Measurements from ENCODE around the gene MED8.
A peak's percentile ranks its signal among the peaks of the same experiment; 100 is the strongest.

Gene MED8

GRCh38 chr1:43358121-43358745 lies 31.4 kb downstream of the MED8 start:
- DNase-seq: peak; percentile 17

DNA sequence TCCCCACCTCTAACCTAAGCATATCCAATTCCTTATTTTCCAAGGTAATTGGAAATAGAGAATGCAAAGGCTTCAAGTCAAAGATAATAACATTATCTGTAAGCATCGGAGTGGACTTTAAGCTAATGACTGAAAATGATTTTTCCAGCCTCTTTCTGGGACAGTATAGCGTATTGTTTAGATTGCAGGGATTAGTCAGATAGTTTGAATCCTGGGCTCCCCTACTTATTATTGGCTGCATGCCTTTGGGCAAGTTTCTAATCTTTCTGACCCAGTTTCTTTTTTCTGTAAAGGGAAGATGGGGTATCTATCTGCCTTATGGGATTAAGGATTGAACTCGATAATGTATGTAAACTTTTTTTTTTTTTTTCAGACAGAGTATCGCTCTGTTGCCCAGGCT lies 32.3 kb downstream of the MED8 start:
- no peak for DNase-seq

DNA sequence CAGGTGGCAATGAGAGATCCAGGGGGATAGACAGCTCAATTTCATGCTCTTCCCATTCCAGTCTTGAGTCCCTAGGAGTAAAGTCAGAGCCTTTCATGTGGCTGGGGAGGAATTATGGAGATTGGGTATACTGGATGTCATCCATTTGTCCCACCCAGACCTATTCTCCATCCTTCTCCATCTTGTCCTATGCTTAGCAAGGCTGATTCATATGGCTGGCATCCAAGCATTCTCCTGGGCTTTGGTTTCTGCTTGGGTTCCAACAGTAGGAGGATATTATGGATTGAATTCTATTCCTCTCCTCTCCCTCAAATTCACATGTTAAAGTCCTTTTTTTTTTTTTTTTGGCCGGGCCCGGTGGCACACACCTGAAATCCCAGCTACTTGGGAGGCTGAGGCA lies 34.7 kb downstream of the MED8 start:
- DNase-seq: no peak

GRCh38 chr1:43354471-43354870 lies 35.1 kb downstream of the MED8 start:
- DNase-seq: no peak

- no peak for DNase-seq
Observed at GRCh38 chr1:43352881-43353280, 36.7 kb downstream of the MED8 start.

- DNase-seq: no peak
Observed at GRCh38 chr1:43352351-43352705, 37.3 kb downstream of the MED8 start.

DNA sequence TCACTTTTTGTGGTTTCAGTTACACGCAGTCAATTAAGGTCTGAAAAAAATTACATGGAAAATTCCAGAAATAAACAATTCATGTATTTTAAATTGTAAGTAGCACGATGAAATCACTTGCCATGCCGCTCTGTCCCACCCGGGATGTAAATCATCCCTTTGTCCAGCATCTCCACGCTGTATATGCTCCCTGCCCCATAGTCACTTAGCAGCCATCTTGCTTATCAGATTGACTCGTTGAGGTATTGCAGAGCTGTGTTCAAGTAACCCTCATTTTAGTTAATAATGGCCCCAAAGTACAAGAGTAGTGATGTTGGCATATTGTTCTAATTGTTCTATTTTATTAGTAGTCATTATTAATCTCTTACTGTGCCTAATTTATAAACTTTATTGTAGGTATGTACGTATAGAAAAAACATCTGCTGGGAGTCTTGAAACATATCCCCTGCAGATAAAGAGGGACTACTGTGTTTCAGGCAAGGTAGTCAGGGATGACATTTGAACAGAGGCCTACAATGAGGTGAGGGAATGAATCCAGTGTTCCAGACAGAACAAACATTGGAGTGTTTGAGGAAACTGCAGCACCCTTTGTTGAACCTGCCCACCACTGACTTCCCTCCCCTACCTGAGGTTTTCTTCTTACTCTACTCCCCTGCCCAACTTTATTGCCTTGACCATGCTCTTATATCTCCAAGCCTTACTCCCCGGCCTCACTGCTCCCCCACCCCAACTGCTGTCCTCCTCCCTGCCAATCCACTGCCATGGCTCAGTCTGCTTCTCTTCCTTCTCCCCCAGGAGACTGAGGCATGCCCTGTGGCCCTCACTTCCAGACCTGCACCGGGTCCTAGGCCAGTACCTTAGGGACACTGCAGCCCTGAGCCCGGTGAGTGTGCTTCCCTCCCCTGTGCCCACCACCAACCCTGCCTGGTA lies 37.9 kb downstream of the MED8 start:
- DNase-seq: no peak

DNA sequence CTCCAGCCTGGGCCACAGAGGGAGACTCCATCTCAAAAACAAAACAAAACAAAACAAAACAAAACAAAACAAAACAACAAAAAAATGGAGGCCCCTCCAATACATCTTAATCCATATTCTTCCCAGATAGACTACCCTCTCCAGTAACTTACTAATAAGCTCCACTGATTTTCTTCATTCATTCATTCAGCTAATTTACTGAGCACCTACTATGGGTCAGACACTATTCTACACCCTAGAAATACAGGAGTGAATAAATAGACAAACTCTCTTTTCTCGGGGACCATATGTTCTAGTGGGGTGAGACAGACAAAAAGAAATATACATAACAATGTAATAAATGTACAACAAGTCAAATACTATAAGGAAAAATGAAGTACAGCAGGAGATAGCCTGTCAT lies 38.6 kb downstream of the MED8 start:
- DNase-seq: no peak

GRCh38 chr1:43349594-43350306 lies 39.9 kb downstream of the MED8 start:
- DNase-seq: no peak

DNA sequence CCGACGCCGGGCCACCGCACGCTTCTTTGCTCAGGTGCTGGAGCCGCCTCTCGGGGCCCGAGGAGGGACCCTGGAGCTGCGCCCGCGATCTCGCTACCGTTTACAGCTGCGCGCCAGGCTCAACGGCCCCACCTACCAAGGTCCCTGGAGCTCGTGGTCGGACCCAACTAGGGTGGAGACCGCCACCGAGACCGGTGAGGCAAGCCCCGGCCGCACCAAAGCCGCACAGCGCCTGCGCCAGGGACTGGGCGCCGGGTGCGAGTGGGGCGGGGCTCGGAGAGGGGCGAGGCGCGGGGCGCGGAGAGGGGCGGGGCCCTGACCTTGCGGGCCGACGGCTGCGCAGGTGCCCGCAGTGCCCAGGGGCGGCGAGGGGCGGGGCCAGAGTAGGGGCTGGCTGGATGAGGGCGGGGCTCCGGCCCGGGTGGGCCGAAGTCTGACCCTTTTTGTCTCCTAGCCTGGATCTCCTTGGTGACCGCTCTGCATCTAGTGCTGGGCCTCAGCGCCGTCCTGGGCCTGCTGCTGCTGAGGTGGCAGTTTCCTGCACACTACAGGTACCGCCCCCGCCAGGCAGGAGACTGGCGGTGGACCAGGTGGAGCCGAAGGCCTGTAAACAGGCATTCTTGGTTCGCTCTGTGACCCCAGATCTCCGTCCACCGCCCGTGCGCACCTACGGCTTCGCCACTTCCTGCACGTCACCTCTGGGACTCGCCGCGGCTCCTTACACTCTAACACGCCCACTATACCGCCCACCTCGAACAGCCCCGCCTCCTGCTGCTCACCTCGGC lies 40.6 kb downstream of the MED8 start:
- DNase-seq: peak; percentile 93

GRCh38 chr1:43348343-43348808 lies 41.2 kb downstream of the MED8 start:
- DNase-seq: peak; percentile 67

DNA sequence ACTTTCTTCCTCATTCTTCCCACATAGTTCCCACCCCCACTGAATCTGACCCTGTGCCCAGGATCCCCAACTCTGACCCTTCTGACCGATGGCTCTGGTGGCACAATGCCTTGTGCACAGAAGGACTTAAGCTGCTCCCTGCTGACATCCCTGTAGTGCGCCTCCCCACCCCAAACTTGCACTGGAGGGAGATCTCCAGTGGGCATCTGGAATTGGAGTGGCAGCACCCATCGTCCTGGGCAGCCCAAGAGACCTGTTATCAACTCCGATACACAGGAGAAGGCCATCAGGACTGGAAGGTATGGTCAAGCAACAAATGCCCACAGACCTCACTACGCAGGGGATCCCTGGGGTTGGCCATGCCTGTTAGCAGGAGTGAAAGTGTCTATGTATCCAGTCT lies 43.0 kb downstream of the MED8 start:
- DNase-seq: no peak

- no peak for DNase-seq
Observed at GRCh38 chr1:43345120-43345519, 44.5 kb downstream of the MED8 start.

- DNase-seq: no peak
Observed at GRCh38 chr1:43344267-43344850, 45.2 kb downstream of the MED8 start.

GRCh38 chr1:43340559-43340958 lies 49.0 kb downstream of the MED8 start:
- DNase-seq: no peak

GRCh38 chr1:43339584-43340232 lies 49.9 kb downstream of the MED8 start:
- DNase-seq: no peak

DNA sequence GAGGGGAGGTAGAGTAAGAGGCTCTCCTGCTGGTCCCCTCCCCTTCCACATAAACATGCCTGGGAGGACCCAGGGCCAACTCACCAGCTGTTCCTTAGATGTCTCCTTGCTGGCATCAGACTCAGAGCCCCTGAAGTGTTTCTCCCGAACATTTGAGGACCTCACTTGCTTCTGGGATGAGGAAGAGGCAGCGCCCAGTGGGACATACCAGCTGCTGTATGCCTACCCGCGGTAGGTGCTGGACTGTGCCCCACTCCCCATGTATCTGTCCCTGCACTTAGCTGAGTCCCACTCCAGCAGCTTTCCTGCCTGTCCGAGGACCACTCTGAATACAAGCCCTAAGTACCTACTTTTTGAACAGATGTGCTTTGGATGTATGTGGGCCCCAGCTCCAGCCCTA lies 51.6 kb downstream of the MED8 start:
- DNase-seq: no peak

DNA sequence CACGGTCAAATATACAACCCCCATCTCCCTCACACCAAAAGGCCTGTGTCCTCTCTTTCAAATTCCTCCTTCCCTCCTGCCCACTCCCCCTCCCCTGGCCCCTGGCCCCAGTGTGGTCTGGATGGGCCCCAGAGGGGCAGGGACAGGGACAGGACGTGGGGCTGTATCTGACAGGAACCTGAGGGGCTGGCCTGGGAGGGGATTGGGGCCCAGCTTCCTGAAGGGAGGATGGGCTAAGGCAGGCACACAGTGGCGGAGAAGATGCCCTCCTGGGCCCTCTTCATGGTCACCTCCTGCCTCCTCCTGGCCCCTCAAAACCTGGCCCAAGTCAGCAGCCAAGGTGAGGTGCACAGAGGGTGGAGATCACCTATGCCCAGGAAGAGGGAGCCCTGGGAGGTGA lies 52.0 kb downstream of the MED8 start, which contains the start of gene MPL:
Gene MPL, plus strand, starts transcription at position 231 of the 400 bp plus-strand sequence. Its CDS starts 31 bp downstream, at position 262.
- DNase-seq: no peak

DNA sequence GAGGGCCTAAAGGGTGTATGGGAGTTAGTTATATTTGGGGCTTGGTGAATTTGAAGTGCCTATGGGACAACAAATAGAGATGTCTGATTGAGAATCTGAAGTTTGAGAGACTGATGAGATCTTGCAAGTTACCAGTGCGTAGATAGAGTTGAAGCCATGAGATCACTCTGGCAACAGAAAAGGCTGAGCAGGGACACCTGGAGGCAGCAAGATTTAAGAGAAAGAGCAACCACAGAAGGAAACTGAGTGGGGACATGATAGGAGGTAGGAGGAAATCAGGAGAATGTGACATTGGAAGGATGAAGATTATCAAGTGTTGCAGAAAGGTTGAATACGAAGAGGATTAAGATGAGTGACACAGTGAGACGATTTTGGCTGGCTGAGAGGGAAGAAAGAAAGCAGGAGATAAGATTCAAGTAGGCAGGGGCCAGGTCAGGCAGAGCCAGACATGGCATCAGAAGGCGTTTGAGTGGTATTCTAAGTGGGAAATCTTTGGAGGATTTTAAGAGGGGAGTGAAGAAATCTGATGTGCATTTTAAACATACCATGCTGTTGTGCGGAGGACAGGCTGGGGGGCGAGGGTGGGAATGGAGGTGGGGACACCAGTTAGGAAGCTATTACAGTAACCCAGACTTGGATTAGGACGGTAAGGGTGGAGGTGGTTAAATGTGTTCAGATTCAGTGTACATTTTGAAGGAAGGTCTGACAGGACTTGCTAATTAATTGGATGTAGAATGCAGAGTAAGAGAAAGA lies 55.0 kb downstream of the MED8 start:
- no peak for DNase-seq

Measured in NCI-H2107 (cell line).